ENCODE results near the gene DNAL1. TPM values are rescaled to one million over a fixed set of nuclear protein-coding genes. Genes with fewer than 3 reads are reported as not detected.

DNAL1 gene
- total RNA-seq, 1 donor from 2014 or later, result 1.5 TPM

DNA sequence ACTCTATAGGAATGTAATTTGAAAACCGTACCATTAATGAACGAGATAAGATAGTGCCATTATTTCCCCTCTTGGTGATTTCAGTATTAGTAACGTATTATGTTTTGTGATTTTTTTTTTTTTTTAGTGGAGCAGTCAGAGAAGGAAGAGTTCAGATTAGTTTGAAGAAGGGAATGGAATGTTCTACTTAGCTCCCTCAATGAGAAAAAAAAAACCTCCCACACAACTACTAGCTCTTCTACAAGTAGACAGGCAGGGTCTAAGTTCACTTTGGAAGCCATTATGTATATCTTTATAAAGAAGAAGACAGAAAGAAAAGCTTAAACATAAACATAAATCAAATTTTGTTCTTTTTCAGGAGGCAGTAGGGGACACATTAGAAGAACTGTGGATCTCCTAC is 42.1 kb downstream of the DNAL1 start:
- no peaks in the 10 kb centered on the region for H3K4me1 ChIP-seq
- no peaks in the 10 kb centered on the region for H3K9me3 ChIP-seq
- H3K27ac ChIP-seq, result no peak overlapping the region
- intact Hi-C loops (cut with DNase I), result no loop called here
- H3K4me3 ChIP-seq, result no peak overlapping the region
- peaks cover 0 to 21% of the 10 kb centered on the region in 2 donors for H3K36me3 ChIP-seq
- H3K27me3 ChIP-seq, result no peaks in the 10 kb centered on the region
- DNase-seq (ENCODE audit: low spot score in 2 of 2), result no peak
- TF ChIP-seq, protein P1, sequence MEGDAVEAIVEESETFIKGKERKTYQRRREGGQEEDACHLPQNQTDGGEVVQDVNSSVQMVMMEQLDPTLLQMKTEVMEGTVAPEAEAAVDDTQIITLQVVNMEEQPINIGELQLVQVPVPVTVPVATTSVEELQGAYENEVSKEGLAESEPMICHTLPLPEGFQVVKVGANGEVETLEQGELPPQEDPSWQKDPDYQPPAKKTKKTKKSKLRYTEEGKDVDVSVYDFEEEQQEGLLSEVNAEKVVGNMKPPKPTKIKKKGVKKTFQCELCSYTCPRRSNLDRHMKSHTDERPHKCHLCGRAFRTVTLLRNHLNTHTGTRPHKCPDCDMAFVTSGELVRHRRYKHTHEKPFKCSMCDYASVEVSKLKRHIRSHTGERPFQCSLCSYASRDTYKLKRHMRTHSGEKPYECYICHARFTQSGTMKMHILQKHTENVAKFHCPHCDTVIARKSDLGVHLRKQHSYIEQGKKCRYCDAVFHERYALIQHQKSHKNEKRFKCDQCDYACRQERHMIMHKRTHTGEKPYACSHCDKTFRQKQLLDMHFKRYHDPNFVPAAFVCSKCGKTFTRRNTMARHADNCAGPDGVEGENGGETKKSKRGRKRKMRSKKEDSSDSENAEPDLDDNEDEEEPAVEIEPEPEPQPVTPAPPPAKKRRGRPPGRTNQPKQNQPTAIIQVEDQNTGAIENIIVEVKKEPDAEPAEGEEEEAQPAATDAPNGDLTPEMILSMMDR (IDR thresholded peaks at IDR 0.05), result no peak

DNA sequence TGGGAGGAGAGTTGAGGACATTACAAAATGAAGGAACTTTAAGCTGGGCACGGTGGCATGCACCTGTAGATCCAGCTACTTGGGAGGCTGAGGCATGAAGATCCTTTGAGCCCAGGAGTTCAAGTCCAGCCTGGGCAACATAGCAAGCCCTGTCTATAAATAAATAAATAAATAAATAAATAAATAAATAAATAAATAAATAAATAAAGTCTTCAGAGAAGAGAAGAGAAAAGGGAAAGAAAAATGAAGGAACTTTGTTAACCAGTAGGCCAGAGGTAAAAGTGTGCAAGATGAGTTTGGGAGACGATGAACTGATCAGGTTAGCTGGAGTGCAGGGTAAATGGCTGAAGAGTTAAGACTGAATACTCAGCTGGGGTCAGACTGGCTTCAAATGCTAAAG is 49.3 kb downstream of the DNAL1 start:
- peaks cover 2 to 16% of the 10 kb centered on the region in 2 donors for H3K36me3 ChIP-seq
- H3K9me3 ChIP-seq, result no peaks in the 10 kb centered on the region
- TF ChIP-seq, protein P1 (IDR thresholded peaks at IDR 0.05), result no peak
- H3K27ac ChIP-seq, result no peak overlapping the region
- intact Hi-C loops (cut with DNase I), result no loop called here
- H3K4me3 ChIP-seq, result no peak overlapping the region
- DNase-seq (ENCODE audit: low spot score in 2 of 2), result no peak
- H3K4me1 ChIP-seq, result no peaks in the 10 kb centered on the region
- H3K27me3 ChIP-seq, result no peaks in the 10 kb centered on the region

DNA sequence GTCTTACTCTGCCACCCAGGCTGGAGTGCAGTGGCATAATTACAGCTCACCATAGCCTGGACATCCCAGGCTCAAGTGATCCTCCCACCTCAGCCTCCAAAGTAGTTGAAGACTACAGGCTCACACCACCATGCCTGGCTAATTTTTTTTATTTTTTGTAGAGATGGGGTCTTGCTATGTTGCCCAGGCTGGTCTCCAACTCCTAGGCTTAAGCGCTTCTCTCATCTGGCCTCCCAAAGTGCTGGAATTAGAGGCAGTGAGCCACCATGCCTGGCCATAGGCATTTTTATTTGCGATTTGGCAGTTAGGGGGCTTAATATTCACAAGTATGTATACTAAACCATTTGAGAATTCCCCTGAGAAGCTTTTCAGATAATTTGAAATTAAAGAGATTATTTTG is 50.3 kb downstream of the DNAL1 start:
- H3K27ac ChIP-seq, result no peak overlapping the region
- H3K4me3 ChIP-seq, result no peak overlapping the region
- no peak for DNase-seq (ENCODE audit: low spot score in 2 of 2)
- intact Hi-C loops (cut with DNase I), result no loop called here
- H3K9me3 ChIP-seq, result no peaks in the 10 kb centered on the region
- H3K36me3 ChIP-seq, result peaks cover 2 to 11% of the 10 kb centered on the region in 2 donors
- no peaks in the 10 kb centered on the region for H3K27me3 ChIP-seq
- no peaks in the 10 kb centered on the region for H3K4me1 ChIP-seq
- TF ChIP-seq, protein P1 (IDR thresholded peaks at IDR 0.05), result no peak

DNA sequence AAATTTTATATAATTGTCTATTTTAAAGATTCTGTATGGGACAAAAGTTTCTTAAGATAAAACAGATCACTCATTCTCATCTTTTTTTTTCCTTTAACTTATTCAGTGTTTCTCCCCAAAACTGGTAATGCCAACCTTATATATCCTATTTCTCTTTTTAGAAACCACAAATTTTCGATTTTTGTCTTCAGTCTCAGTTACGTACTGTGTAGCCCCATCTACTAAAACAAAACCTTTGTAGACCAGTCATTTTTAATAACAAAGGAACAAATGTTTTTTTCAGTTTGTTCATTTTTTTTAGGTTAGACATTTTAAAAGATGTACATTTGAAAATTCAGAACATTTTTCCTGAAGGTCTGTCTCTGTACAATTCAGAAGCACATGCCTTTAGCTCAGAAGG is 51.2 kb downstream of the DNAL1 start:
- intact Hi-C loops (cut with DNase I), result no loop called here
- Histone ChIP-seq H3K36me3 (peaks cover 2 to 6% of the 10 kb centered on the region in 2 donors), H3K9me3 (no peaks in the 10 kb centered on the region), H3K27me3 (no peaks in the 10 kb centered on the region), H3K4me3 (no peak overlapping the region), H3K27ac (no peak overlapping the region), H3K4me1 (no peaks in the 10 kb centered on the region)
- TF ChIP-seq, protein P1 (IDR thresholded peaks at IDR 0.05), result no peak
- no peak for DNase-seq (ENCODE audit: low spot score in 2 of 2)

DNA sequence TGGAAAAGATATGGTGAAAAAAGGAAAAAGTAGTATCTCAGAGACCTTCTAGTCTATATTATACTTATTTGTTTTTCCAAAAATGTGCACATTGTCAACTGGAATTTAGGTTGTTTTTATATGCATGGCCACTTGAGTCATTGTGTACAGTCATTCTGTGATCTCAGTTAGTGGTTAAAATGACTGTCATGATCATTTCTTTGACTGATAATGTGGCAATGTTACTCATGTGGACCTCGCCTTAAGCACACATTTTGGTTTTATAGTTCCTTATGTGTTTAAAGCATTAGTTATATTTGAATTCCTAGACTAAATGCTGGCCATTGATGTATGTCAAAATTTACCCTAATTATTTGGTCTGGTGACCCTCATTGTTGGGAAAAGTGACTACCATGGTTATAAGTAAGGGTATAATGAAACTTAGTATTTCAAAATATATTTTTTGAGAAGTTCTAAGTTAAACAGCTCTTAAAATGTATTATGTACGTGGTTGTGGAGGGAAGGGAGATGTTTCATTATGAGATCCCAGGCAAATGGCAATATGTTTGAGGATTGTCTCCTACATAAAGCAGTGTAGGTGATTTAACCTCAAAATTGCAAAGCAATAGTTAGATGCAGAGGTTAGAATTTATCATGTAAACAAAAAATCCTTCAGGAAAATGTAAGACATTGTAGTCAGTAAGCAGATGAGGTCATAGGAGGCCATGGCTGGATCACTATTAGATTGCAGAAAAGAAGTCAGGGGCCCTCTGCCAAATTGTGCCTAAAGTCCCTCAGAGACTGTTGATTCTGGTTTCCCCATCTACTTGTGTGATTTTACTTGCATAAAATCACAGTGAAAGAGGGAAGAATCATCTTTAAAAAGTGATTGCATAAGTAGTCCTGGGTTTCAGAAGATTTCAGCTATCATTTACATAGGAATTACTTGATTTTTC is 51.9 kb downstream of the DNAL1 start:
- H3K36me3 ChIP-seq, result peaks cover 0 to 2% of the 10 kb centered on the region in 2 donors
- H3K27me3 ChIP-seq, result no peaks in the 10 kb centered on the region
- TF ChIP-seq, protein P1 (IDR thresholded peaks at IDR 0.05), result no peak
- H3K9me3 ChIP-seq, result no peaks in the 10 kb centered on the region
- DNase-seq (ENCODE audit: low spot score in 2 of 2), result no peak
- intact Hi-C loops (cut with DNase I), result no loop called here
- no peaks in the 10 kb centered on the region for H3K4me1 ChIP-seq
- H3K27ac ChIP-seq, result no peak overlapping the region
- H3K4me3 ChIP-seq, result no peak overlapping the region

Measured in ascending aorta (tissue), 2 donors.